KOPT-K1 (cell line): ENCODE results near the gene RELN.

Source experiments
- H3K27ac ChIP-seq: fragments of 200-600 bp; sonication (generic); 2 replicates; pipeline ENCODE4 v1.5.1; 2016; ENCODE audit warnings: antibody characterized with exemption, mild to moderate bottlenecking, low read depth, low read length; ENCODE audit not compliant: poor library complexity, severe bottlenecking
- H3K36me3 ChIP-seq: fragments of 200-600 bp; sonication (generic); 2 replicates; pipeline ENCODE4 v1.5.1; 2017; ENCODE audit warnings: antibody characterized with exemption, mild to moderate bottlenecking, low read length, moderate library complexity; ENCODE audit not compliant: insufficient read depth
- H3K9me3 ChIP-seq: fragments of 200-600 bp; sonication (generic); 2 replicates; pipeline ENCODE4 v1.5.1; 2017; ENCODE audit warnings: antibody characterized with exemption, low read length, mild to moderate bottlenecking; ENCODE audit not compliant: insufficient read depth, poor library complexity, severe bottlenecking

RELN gene

DNA sequence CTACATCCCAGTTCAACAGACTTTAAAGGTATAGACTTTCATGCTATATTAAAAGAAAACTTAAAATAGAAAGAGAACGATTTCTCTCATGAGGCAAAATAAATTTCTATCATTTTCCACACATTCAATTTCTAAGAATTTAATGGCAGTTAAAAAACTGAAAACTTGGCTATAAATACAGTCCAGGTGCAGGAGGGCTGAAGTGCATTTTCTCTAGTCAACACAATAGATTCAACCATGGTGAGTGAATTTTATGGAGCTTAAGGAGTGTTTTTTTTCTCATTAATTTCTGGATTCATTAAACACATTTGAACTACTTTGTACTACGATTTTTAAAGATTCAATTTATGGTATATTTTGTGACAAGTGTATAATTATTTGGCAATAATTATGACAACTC is 302.7 kb downstream of the RELN start:
- H3K9me3 ChIP-seq = no peaks in the 10 kb centered on the region
- H3K27ac ChIP-seq = no peak overlapping the region
- H3K36me3 ChIP-seq = no peaks in the 10 kb centered on the region

GRCh38 chr7:103686064-103686463 is 303.4 kb downstream of the RELN start:
- H3K9me3 ChIP-seq = no peaks in the 10 kb centered on the region
- H3K36me3 ChIP-seq = no peaks in the 10 kb centered on the region
- no peak overlapping the region for H3K27ac ChIP-seq

DNA sequence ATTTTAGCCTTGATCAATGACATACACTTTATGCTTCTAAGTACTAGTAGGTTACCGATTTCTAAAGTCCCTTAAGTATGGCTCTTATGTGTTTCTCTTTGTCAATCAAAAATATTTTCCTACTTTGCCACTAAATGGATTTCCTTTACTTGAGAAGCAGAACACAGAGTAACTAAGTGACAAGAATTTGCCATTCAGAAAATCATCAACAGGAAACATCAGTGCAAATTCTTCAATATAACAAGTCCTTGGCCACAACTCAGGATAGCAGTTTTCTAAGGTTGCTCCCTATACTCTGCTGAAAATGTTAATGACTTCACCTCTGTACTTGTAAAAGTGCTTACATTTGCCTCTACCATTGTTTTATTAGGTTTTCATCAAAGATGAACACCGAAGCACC is 303.8 kb downstream of the RELN start:
- Histone ChIP-seq H3K27ac (no peak overlapping the region), H3K9me3 (no peaks in the 10 kb centered on the region), H3K36me3 (no peaks in the 10 kb centered on the region)

- H3K36me3 ChIP-seq = no peaks in the 10 kb centered on the region
Observed at GRCh38 chr7:103683348-103683747, 306.1 kb downstream of the RELN start.

DNA sequence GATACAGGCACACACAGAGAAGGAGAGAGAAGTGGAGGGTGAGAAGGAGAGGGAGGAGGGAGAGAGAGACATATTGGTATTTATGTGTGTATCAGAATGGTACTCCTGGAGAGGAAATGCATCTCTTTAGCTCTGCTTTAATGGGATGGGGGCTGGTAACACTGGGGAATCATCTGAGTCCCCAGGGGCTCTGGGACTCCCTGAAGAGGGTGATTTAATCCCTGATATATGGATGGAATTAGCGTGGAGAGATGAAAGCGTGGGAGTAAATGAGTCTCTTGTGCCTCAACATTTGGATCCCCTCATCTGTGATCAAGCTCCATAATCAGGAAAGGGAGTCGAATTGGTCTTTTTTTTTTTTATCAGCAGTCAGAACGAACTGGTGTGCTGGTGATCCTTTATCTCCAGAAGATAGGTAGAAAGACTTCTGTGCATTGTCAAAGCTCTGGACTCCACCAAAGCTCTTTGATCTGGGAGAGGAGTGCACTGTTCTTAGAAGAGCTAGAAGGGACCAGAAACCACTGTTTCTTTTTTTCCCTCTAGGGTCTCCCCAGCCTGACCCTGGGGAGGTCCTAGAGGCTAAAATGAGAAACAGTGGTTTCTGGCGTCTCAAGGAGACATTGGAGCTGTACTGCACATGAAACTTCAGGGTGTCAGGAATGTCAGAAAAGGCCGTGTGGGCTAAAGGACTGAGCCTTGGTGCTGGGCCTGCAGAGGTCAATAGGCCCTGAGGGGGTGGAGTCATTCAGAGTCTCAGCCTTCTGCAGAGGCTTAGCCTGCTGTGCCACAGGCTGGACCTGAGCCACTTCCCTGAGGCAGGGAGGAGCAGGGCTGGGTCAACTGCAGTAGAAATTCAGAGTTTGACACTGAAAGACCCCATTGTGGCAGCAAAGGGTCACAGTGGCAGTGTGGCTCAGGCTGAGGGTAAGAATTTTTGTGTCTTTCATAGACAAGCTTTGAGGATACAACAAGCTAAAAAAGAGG is 309.0 kb downstream of the RELN start:
- H3K36me3 ChIP-seq = no peaks in the 10 kb centered on the region
- no peak overlapping the region for H3K27ac ChIP-seq

More at GRCh38 chr7:103683348-103683747, 306.1 kb downstream of the RELN start:
- Histone ChIP-seq H3K27ac (no peak overlapping the region), H3K9me3 (no peaks in the 10 kb centered on the region)

GRCh38 chr7:103679151-103680132 is 310.0 kb downstream of the RELN start:
- Histone ChIP-seq H3K27ac (no peak overlapping the region), H3K9me3 (no peaks in the 10 kb centered on the region), H3K36me3 (no peaks in the 10 kb centered on the region)

More for the DNA sequence above, 309.0 kb downstream of the RELN start:
- no peaks in the 10 kb centered on the region for H3K9me3 ChIP-seq

DNA sequence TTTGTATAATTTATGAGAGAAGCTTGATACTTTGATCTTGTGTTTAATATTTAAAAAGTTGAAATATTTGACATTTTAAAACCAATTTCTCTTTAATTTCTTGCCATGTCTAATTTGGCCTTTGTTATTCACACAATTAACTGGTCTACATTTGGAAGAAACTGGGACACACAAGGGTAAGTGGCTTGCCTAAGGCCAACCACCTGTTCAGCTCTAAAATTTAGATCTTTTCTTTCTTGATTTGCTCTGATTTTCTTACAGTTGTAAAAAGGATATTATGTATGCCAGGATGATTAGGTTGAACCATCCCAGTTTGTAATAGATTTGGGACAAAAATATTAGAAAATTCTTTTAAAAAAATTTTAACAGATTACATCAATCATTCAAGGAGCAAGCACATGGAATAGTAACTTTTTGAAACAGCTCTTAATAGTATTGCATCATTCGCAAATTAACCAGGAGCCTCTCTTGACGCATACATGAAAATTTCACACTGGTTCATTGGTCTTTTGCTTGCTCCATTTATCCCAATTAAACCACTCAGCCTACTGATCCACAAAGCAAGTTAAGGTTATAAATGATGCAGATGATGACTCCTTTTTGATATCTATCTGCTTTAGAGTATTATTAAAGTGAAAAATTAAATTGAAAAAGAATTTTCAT is 321.0 kb downstream of the RELN start:
- no peak overlapping the region for H3K27ac ChIP-seq
- H3K36me3 ChIP-seq = no peaks in the 10 kb centered on the region
- no peaks in the 10 kb centered on the region for H3K9me3 ChIP-seq

DNA sequence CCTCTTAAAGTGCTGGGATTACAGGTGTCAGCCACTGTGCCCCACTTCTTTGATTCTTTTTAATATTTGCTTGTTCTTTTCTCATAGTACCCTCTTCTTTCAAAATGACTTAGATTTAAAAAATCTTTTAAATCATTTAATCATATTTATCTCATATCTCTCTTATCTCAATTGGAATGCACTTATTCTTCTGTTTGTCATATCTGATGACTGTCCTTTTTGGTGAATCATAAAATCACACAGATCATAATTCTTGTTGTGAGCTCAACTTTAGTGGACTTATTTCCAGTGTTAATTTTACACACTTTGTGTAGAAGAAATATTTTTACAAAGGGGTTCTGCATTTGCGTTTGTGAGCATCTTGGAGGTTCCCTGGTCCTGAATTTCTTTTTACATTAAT is 323.1 kb downstream of the RELN start:
- Histone ChIP-seq H3K27ac (no peak overlapping the region), H3K36me3 (no peaks in the 10 kb centered on the region), H3K9me3 (no peaks in the 10 kb centered on the region)

DNA sequence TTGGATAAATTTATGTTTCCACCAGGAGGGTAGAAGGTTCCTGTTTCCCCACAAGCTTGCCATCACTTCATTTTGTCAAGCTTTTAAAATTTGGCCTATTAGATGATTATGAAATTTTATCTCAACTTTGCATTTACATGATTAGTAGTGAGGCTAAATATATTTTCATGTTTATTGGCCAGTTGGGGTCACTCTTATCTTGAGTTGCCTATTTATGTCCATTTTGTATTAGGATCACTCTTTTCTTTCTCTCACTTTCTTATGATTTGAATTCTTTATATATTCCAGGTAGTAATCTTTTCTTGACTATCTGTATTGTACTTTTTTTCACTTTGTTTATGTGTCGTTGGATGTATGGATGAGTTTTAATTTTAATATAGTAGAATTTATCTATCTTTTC is 324.9 kb downstream of the RELN start:
- H3K36me3 ChIP-seq = no peaks in the 10 kb centered on the region
- H3K9me3 ChIP-seq = no peaks in the 10 kb centered on the region
- no peak overlapping the region for H3K27ac ChIP-seq

GRCh38 chr7:103660455-103661371 is 328.7 kb downstream of the RELN start:
- H3K27ac ChIP-seq = no peak overlapping the region
- H3K9me3 ChIP-seq = no peaks in the 10 kb centered on the region
- no peaks in the 10 kb centered on the region for H3K36me3 ChIP-seq

DNA sequence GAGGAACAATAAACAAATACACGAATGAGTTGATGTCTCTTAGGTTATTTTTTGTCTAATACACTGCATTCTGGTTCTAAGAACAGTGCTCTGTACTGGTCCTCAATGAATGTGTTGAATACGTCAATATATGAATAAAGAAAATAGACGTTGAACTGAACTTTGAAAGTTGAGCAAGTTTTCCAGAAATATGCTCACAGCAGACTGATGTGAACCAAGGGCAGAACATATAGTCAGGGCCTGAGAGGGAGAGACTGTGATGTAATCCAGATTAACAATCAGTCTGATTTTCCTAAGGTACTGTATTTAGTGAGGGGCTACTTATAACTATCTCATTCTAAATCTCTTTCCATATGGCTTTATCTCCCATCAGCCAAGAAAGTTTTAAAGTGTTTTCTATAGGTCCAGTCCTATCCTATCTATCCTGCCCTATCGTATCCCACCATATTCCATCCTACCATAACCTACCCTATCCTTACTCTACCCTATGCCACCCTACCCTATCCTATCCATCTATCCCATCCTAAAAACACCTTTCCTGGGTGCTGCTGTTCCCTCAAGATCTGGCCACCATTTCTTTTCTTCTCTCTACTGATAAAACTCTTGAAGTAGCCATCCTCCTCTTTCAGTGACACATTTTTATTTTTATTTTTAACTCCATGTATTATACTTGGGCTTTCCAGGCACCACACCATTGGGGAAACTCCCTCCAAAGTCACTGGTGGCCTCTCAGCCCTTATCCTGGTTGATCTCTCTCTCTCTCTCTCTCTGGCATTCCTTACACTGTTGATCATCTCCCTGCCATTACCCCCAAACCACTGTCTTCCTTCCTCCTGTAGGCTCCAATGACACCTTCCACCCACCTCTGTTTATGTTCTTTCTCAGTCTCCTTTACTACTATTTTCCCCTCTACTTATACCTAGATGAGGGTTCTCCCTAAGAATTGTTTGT is 331.1 kb downstream of the RELN start:
- Histone ChIP-seq H3K36me3 (no peaks in the 10 kb centered on the region), H3K9me3 (no peaks in the 10 kb centered on the region)

DNA sequence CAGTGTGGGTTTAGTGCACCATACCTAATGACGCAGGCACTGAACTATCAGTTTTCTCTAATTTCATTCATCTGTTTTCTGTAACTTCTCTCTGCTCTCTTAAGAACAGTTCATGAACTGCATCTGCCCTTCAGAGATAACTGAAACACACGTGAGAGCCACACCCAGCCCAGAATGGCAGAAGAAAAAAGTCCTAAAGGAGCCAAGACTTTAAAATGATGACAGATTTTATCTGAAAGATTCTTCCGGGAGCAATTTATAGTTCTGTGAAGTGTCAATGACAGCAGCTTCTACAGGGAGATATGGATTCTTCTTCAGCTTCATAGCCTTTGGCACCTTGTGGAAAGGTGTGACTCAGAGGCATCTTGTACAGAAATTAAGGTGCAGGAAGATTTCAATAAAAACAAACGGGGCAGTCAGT is 332.0 kb downstream of the RELN start:
- no peaks in the 10 kb centered on the region for H3K9me3 ChIP-seq

More for the DNA sequence above, 331.1 kb downstream of the RELN start:
- no peak overlapping the region for H3K27ac ChIP-seq

DNA sequence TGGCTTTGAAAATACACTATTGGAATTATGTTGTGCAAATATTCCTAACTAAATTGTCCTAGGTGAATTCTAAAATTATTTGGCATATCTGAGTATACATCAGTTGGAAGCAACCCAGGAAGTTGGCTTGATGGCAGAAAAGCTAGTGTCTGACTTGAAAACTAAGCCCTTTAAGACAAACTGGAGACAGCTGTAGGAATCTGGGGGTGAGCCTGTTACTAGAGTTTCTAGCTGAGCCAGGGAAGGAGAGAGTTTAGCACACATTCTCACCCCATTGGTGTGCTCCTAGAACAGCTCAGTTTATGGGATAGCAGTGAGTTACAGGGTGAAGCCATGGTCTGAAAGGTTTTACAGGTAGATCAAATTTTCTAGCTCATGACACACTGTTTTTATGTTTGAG is 333.2 kb downstream of the RELN start:
- Histone ChIP-seq H3K36me3 (no peaks in the 10 kb centered on the region), H3K9me3 (no peaks in the 10 kb centered on the region), H3K27ac (no peak overlapping the region)

More for the DNA sequence above, 332.0 kb downstream of the RELN start:
- Histone ChIP-seq H3K36me3 (no peaks in the 10 kb centered on the region), H3K27ac (no peak overlapping the region)
